Right lobe of liver (tissue), 4 donors: ENCODE results near the gene C19orf53.

Source experiments
- POLR2A ChIP-seq: fragments of 450-650 bp; IDR thresholded peaks from one replicate; pipeline ENCODE4 v1.6.1; 2017; ENCODE audit warnings: antibody characterized with exemption, mild to moderate bottlenecking
- TF ChIP-seq, protein P1 (sequence below), 4 donors: fragments of 200-600 bp in 3 of 4; fragments of 450-650 bp in 1 of 4; IDR thresholded peaks; one replicate each; pipeline versions ENCODE4 v1.5.1 to v1.8.0; 2016 to 2022; ENCODE audit warnings: antibody characterized with exemption in 4 of 4, mild to moderate bottlenecking in 2 of 4
- donor health status: DM: no; HTN: no; CAD: no.
- donor health status: DM: no; HTN: no; CAD: no.
- donor health status: DM: no; HTN: yes; CAD: no.

DNA sequence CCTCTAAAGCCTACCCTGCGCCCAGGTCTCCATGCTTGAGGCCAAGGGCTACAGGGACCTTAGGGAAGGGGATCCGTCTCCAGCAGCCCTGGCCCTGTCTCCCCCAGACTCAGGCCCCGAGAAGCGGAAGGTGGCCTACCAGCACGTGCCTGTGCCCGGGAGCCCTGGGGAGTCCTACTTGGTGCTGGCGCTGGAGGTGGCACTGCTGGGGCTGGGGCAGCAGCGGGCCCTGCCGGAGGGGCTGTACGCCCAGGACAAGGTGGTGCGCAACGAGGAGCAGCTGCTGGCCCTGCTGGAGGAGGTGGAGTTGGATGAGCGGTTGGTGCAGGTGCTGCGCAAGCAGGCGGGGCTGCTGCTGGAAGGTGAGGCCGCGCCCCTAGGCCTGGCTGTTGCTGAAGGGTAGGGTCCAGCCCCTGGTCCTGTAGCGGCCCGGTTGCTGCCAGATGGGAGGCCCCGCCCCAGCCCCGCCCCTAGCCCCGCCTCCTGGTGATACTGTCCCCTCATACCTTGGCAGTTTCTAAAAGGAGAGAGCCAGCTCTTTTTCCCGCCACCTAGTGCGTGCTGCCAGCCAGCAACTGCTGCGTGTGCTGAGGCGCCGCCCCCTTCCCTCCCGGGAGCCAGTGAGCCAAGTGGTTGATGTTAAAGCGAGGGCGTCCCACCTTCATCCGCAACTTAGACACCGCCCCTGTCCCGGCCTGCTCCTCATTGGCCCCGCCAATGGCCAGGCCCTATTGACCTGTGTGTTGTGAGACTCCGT is 43.5 kb downstream of the C19orf53 start:
- TF ChIP-seq, protein P1, sequence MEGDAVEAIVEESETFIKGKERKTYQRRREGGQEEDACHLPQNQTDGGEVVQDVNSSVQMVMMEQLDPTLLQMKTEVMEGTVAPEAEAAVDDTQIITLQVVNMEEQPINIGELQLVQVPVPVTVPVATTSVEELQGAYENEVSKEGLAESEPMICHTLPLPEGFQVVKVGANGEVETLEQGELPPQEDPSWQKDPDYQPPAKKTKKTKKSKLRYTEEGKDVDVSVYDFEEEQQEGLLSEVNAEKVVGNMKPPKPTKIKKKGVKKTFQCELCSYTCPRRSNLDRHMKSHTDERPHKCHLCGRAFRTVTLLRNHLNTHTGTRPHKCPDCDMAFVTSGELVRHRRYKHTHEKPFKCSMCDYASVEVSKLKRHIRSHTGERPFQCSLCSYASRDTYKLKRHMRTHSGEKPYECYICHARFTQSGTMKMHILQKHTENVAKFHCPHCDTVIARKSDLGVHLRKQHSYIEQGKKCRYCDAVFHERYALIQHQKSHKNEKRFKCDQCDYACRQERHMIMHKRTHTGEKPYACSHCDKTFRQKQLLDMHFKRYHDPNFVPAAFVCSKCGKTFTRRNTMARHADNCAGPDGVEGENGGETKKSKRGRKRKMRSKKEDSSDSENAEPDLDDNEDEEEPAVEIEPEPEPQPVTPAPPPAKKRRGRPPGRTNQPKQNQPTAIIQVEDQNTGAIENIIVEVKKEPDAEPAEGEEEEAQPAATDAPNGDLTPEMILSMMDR (IDR thresholded peaks at IDR 0.05) = no peak
- no peak for TF ChIP-seq POLR2A
